HCT116 (cell line): ENCODE results near the gene APOA5. TPM values are rescaled to one million over a fixed set of nuclear protein-coding genes. Genes with fewer than 3 reads are reported as not detected.
A peak's percentile ranks its signal among the peaks of the same experiment; 100 is the strongest.

ENCODE experiments used
- ATAC-seq: fragments of 200-7000 bp; cut with Tn5 transposase; 2 replicates; pipeline ENCODE4 v1.9.1; 2020; ENCODE audit warnings: mild to moderate bottlenecking, moderate library complexity
- BruUV-seq: library from RNA; stranded (reverse); fragments of 400-500 nt; replicated peaks from 2 replicates; lab custom pipeline; 2021; lab: Mats Ljungman, UMichigan
- CTCF ChIA-PET: fragments of 300-600 bp; sonication (Branson Sonifier 250); formaldehyde crosslinking; loops from one replicate; lab custom pipeline; 2021; ENCODE audit warnings: antibody characterized with exemption; lab: Charles Lee
- POLR2A ChIA-PET: fragments of 300-600, 350-600 bp; sonication (Branson Sonifier 250); formaldehyde crosslinking; loops from one replicate; lab custom pipeline; 2021; ENCODE audit warnings: antibody characterized with exemption; lab: Charles Lee
- RAD21 ChIA-PET, 2 experiments: fragments of 300-600 bp; sonication (Branson Sonifier 250); formaldehyde crosslinking; loops; one replicate each; lab custom pipeline; 2023; ENCODE audit warnings: low total read pairs in 2 of 2; ENCODE audit not compliant: uncharacterized antibody in 2 of 2, unreplicated experiment in 2 of 2, low non-redundant PET in 1 of 2; lab: Charles Lee
- DNase-seq: peaks from one replicate; pipeline ENCODE4 v3.0.0-alpha.2; 2010; ENCODE audit warnings: low read depth, low spot score
- H2AFZ ChIP-seq: fragments of 200-600 bp; shearing (Covaris generic), sonication (generic); 2 replicates; pipeline ENCODE4 v1.6.1; 2017; ENCODE audit warnings: low read depth, mixed run types, mixed read lengths, antibody characterized with exemption, low read length; ENCODE audit not compliant: poor library complexity, severe bottlenecking
- H3K27ac ChIP-seq: 2 replicates; pipeline ENCODE4 v1.5.1; 2012; ENCODE audit warnings: low read depth, low read length
- H3K27me3 ChIP-seq: fragments of 200-600 bp; sonication (generic); 2 replicates; pipeline ENCODE4 v1.6.1; 2016; ENCODE audit warnings: mixed run types, low read length, mixed read lengths; ENCODE audit not compliant: insufficient read depth
- H3K36me3 ChIP-seq, 2 experiments: fragments of 200-500 bp in 1 of 2; fragments of 200-600 bp in 1 of 2; sonication (Bioruptor generic) in 1 of 2; sonication (generic) in 1 of 2; 2 replicates each; pipeline versions ENCODE4 v1.5.1 to v1.6.1; 2014 to 2016; ENCODE audit warnings: low read length in 2 of 2, inconsistent platforms in 1 of 2, mixed read lengths in 1 of 2, mixed run types in 1 of 2; ENCODE audit not compliant: insufficient read depth in 2 of 2, control insufficient read depth in 1 of 2
- H3K4me1 ChIP-seq, 2 experiments: fragments of 200-600 bp in 1 of 2; sonication (generic) in 1 of 2; 2 replicates each; pipeline versions ENCODE4 v1.5.1 to v1.6.1; 2012 to 2017; ENCODE audit warnings: low read length in 2 of 2, inconsistent platforms in 1 of 2, mild to moderate bottlenecking in 1 of 2, mixed read lengths in 1 of 2, mixed run types in 1 of 2, moderate library complexity in 1 of 2; ENCODE audit not compliant: insufficient read depth in 2 of 2, control insufficient read depth in 1 of 2
- H3K4me2 ChIP-seq: fragments of 200-600 bp; sonication (generic); 2 replicates; pipeline ENCODE4 v1.6.1; 2017; ENCODE audit warnings: mixed run types, low read length, mixed read lengths
- H3K4me3 ChIP-seq, 2 experiments: fragments of 200-600 bp in 1 of 2; sonication (generic) in 1 of 2; replicated peaks in 1 of 2; 2 replicates each; pipeline ENCODE4 v1.5.1; 2011 to 2016; ENCODE audit warnings: low read length in 2 of 2, control low read depth in 1 of 2, low read depth in 1 of 2, mild to moderate bottlenecking in 1 of 2, mixed read lengths in 1 of 2, mixed run types in 1 of 2
- H3K79me2 ChIP-seq: fragments of 200-600 bp; sonication (generic); 2 replicates; pipeline ENCODE4 v1.6.1; 2017; ENCODE audit warnings: mild to moderate bottlenecking, mixed run types, low read length, moderate library complexity, mixed read lengths; ENCODE audit not compliant: insufficient read depth
- H3K9ac ChIP-seq: fragments of 200-600 bp; sonication (generic); 2 replicates; pipeline ENCODE4 v1.6.1; 2016; ENCODE audit warnings: low read length, mixed read lengths
- H3K9me2 ChIP-seq: fragments of 200-600 bp; sonication (generic), shearing (Covaris generic); 2 replicates; pipeline ENCODE4 v1.6.1; 2017; ENCODE audit warnings: mixed run types, mild to moderate bottlenecking, moderate library complexity; ENCODE audit not compliant: insufficient read depth
- H3K9me3 ChIP-seq, 2 experiments: fragments of 200-500 bp in 1 of 2; fragments of 200-600 bp in 1 of 2; sonication (Bioruptor generic) in 1 of 2; sonication (generic) in 1 of 2; 2 replicates each; pipeline ENCODE4 v1.6.1; 2014 to 2017; ENCODE audit warnings: low read length in 2 of 2, mixed read lengths in 2 of 2, inconsistent platforms in 1 of 2, low read depth in 1 of 2, mild to moderate bottlenecking in 1 of 2, mixed run types in 1 of 2, moderate library complexity in 1 of 2; ENCODE audit not compliant: control insufficient read depth in 1 of 2, insufficient read depth in 1 of 2
- H4K20me1 ChIP-seq: fragments of 200-600 bp; sonication (generic), shearing (Covaris generic); 2 replicates; pipeline ENCODE4 v1.6.1; 2017; ENCODE audit warnings: mixed run types, mild to moderate bottlenecking, moderate library complexity; ENCODE audit not compliant: insufficient read depth
- CEBPB ChIP-seq: IDR thresholded peaks from 2 replicates; pipeline ENCODE4 v1.6.1; 2012; ENCODE audit warnings: low read depth
- FOSL1 ChIP-seq: IDR thresholded peaks from 2 replicates; pipeline ENCODE4 v1.6.1; 2012; ENCODE audit warnings: low read depth
- RAD21 ChIP-seq: IDR thresholded peaks from 2 replicates; pipeline ENCODE4 v1.6.1; 2012; ENCODE audit warnings: low read depth, mild to moderate bottlenecking
- SIN3A ChIP-seq: IDR thresholded peaks from 2 replicates; pipeline ENCODE4 v1.6.1; 2012; ENCODE audit warnings: low read depth
- SRF ChIP-seq: IDR thresholded peaks from 2 replicates; pipeline ENCODE4 v1.6.1; 2012; ENCODE audit warnings: low read depth
- ZNF274 ChIP-seq: fragments of 200-500 bp; sonication (Bioruptor generic); IDR thresholded peaks from 2 replicates; pipeline ENCODE4 v1.6.1; 2014; ENCODE audit warnings: mild to moderate bottlenecking, low read depth, low read length, inconsistent platforms
- intact Hi-C: fragments of 100-400 bp; cut with micrococcal nuclease; formaldehyde crosslinking; loops from 2 replicates; pipeline ENCODE4 v1.10.0; 2022
- total RNA-seq: library from RNA; stranded (reverse); gene quantifications from one replicate; pipeline ENCODE4 v1.2.1, GENCODE V29; 2021; ENCODE audit not compliant: unreplicated experiment
- TF ChIP-seq, protein P1 (sequence below): IDR thresholded peaks from 2 replicates; pipeline ENCODE4 v1.6.1; 2011; ENCODE audit warnings: mild to moderate bottlenecking, low read length, moderate library complexity; ENCODE audit not compliant: insufficient replicate concordance; ENCODE audit errors: extremely low read depth
- TF ChIP-seq, protein P2 (sequence below): IDR thresholded peaks from 2 replicates; pipeline ENCODE4 v1.6.1; 2012; ENCODE audit warnings: low read depth
- TF ChIP-seq, protein P3 (sequence below), 3 experiments: fragments of 200-600 bp in 1 of 3; sonication (generic) in 1 of 3; IDR thresholded peaks in 2 of 3; conservative IDR thresholded peaks in 1 of 3; 2 replicates each; pipeline ENCODE4 v1.5.1; 2012 to 2017; ENCODE audit warnings: low read depth in 2 of 3, low read length in 2 of 3, antibody characterized with exemption in 1 of 3, borderline replicate concordance in 1 of 3, control low read depth in 1 of 3, mild to moderate bottlenecking in 1 of 3, mixed read lengths in 1 of 3, mixed run types in 1 of 3, moderate library complexity in 1 of 3; ENCODE audit not compliant: insufficient read depth in 1 of 3

APOA5 gene
- total RNA-seq, 1 experiment from 2014 or later: 0.12 TPM

DNA sequence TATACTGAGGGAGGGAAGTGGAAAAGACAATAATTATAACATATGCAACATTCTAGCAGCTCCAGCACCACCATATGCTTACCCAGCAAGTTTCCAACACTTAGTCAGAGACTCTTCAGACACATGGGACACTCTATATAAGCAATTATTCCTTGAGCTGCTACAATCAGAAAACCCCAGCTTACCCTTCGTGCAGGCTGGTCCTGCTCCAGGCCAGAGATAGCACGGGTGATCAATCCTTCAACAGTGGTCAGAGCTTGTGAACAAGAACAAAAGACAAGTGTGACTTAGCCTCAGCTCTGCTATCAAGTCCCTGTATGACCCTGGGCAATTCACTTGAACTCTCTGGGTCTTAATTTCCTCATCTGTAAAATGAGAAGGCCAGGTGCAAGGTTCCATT is 5.4 kb downstream of the APOA5 start:
- H4K20me1 ChIP-seq: no peaks in the 10 kb centered on the region
- ATAC-seq (no peak), DNase-seq (no peak)
- peak overlapping the region; percentile 94; the same call in 1 of the 2 replicates for H3K4me2 ChIP-seq
- POLR2A ChIA-PET: interaction anchor here (0.6 kb wide), 2 partner anchors 11 to 48 kb away, joined by 3 to 5 read pairs; no protein-coding TSS in a partner anchor
- no peak overlapping the region for H3K9ac ChIP-seq
- H3K27ac ChIP-seq: no peak overlapping the region
- peaks cover 39 to 44% of the 10 kb centered on the region in 2 experiments; a peak in 3 of 4 replicates for H3K36me3 ChIP-seq
- TF ChIP-seq SRF: no peak
- TF ChIP-seq, protein P1, sequence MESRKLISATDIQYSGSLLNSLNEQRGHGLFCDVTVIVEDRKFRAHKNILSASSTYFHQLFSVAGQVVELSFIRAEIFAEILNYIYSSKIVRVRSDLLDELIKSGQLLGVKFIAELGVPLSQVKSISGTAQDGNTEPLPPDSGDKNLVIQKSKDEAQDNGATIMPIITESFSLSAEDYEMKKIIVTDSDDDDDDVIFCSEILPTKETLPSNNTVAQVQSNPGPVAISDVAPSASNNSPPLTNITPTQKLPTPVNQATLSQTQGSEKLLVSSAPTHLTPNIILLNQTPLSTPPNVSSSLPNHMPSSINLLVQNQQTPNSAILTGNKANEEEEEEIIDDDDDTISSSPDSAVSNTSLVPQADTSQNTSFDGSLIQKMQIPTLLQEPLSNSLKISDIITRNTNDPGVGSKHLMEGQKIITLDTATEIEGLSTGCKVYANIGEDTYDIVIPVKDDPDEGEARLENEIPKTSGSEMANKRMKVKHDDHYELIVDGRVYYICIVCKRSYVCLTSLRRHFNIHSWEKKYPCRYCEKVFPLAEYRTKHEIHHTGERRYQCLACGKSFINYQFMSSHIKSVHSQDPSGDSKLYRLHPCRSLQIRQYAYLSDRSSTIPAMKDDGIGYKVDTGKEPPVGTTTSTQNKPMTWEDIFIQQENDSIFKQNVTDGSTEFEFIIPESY: no peak
- TF ChIP-seq CEBPB: no peak
- TF ChIP-seq, protein P2, sequence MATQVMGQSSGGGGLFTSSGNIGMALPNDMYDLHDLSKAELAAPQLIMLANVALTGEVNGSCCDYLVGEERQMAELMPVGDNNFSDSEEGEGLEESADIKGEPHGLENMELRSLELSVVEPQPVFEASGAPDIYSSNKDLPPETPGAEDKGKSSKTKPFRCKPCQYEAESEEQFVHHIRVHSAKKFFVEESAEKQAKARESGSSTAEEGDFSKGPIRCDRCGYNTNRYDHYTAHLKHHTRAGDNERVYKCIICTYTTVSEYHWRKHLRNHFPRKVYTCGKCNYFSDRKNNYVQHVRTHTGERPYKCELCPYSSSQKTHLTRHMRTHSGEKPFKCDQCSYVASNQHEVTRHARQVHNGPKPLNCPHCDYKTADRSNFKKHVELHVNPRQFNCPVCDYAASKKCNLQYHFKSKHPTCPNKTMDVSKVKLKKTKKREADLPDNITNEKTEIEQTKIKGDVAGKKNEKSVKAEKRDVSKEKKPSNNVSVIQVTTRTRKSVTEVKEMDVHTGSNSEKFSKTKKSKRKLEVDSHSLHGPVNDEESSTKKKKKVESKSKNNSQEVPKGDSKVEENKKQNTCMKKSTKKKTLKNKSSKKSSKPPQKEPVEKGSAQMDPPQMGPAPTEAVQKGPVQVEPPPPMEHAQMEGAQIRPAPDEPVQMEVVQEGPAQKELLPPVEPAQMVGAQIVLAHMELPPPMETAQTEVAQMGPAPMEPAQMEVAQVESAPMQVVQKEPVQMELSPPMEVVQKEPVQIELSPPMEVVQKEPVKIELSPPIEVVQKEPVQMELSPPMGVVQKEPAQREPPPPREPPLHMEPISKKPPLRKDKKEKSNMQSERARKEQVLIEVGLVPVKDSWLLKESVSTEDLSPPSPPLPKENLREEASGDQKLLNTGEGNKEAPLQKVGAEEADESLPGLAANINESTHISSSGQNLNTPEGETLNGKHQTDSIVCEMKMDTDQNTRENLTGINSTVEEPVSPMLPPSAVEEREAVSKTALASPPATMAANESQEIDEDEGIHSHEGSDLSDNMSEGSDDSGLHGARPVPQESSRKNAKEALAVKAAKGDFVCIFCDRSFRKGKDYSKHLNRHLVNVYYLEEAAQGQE: no peak
- TF ChIP-seq, protein P3, sequence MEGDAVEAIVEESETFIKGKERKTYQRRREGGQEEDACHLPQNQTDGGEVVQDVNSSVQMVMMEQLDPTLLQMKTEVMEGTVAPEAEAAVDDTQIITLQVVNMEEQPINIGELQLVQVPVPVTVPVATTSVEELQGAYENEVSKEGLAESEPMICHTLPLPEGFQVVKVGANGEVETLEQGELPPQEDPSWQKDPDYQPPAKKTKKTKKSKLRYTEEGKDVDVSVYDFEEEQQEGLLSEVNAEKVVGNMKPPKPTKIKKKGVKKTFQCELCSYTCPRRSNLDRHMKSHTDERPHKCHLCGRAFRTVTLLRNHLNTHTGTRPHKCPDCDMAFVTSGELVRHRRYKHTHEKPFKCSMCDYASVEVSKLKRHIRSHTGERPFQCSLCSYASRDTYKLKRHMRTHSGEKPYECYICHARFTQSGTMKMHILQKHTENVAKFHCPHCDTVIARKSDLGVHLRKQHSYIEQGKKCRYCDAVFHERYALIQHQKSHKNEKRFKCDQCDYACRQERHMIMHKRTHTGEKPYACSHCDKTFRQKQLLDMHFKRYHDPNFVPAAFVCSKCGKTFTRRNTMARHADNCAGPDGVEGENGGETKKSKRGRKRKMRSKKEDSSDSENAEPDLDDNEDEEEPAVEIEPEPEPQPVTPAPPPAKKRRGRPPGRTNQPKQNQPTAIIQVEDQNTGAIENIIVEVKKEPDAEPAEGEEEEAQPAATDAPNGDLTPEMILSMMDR (IDR thresholded peaks at IDR 0.05 in 2 of 3, conservative IDR thresholded peaks at IDR 0.05 in 1 of 3; ENCODE audit: borderline replicate concordance in 1 of 3, insufficient read depth in 1 of 3, low read depth in 2 of 3, low read length in 2 of 3): no peak
- no peak for TF ChIP-seq SIN3A
- no peak for TF ChIP-seq ZNF274
- no peak for TF ChIP-seq RAD21
- TF ChIP-seq FOSL1: no peak
- no peaks in the 10 kb centered on the region for H3K27me3 ChIP-seq
- H3K79me2 ChIP-seq: peaks cover 22% of the 10 kb centered on the region
- RAD21 ChIA-PET: no interaction called here
- no peak overlapping the region for H2AFZ ChIP-seq
- H3K9me2 ChIP-seq: no peaks in the 10 kb centered on the region
- CTCF ChIA-PET: no interaction called here
- intact Hi-C loops: no loop called here
- BruUV-seq: no TSS peak
- H3K9me3 ChIP-seq: no peaks in the 10 kb centered on the region
- peaks cover 12 to 17% of the 10 kb centered on the region in 2 experiments for H3K4me1 ChIP-seq
- H3K4me3 ChIP-seq: no peak overlapping the region
